Measurements from ENCODE around the gene DHRS7. TPM values are rescaled to one million over a fixed set of nuclear protein-coding genes. Genes with fewer than 3 reads are reported as not detected.

DHRS7 gene
- total RNA-seq, 1 experiment from 2014 or later = 27.7 TPM

GRCh38 chr14:60184146-60184904 is 19.1 kb upstream of the DHRS7 start:
- Histone ChIP-seq H2BK12ac (ENCODE audit: insufficient read length, low read depth, low read length) (no peak overlapping the region), H3K79me2 (ENCODE audit: insufficient read depth, low read length) (no peaks in the 10 kb centered on the region), H3K4me2 (ENCODE audit: insufficient read depth, insufficient read length, low read length) (no peak overlapping the region), H3K23me2 (ENCODE audit: insufficient read length, low read depth, low read length, poor library complexity, severe bottlenecking) (no peaks in the 10 kb centered on the region), H3K4me1 (ENCODE audit: insufficient read depth, low read length) (no peaks in the 10 kb centered on the region), H2BK20ac (ENCODE audit: low read depth, low read length, poor library complexity, severe bottlenecking) (no peak overlapping the region), H3K4ac (ENCODE audit: low read depth, low read length) (no peak overlapping the region), H3K27ac (ENCODE audit: insufficient read length, low read depth, low read length) (no peak overlapping the region), H3K9ac (ENCODE audit: extremely low read depth, insufficient read length, low read length) (no peak overlapping the region), H3K18ac (ENCODE audit: insufficient read length, low read depth, low read length) (no peak overlapping the region), H2AFZ (ENCODE audit: low read length) (no peak overlapping the region), H3K14ac (ENCODE audit: insufficient read depth, low read length) (no peak overlapping the region), H2AK5ac (ENCODE audit: insufficient read length, low read length) (no peak overlapping the region), H2BK120ac (ENCODE audit: low read depth, low read length, poor library complexity, severe bottlenecking) (no peak overlapping the region), H4K5ac (ENCODE audit: insufficient read length, low read depth, low read length) (no peak overlapping the region), H3K9me3 (ENCODE audit: control insufficient read depth, low read depth, low read length) (no peaks in the 10 kb centered on the region), H2BK15ac (ENCODE audit: low read depth, low read length) (no peak overlapping the region), H3T11ph (ENCODE audit: low read length) (no peak overlapping the region), H3K23ac (ENCODE audit: insufficient read length, low read depth, low read length) (no peak overlapping the region), H4K8ac (replicated peaks; ENCODE audit: insufficient read length, low read depth, low read length) (no peak overlapping the region), H4K20me1 (ENCODE audit: control insufficient read depth, insufficient read depth, insufficient read length) (no peaks in the 10 kb centered on the region), H3K27me3 (ENCODE audit: insufficient read depth, low read length) (no peaks in the 10 kb centered on the region; the same call in 1 of the 2 replicates), H2BK5ac (ENCODE audit: insufficient read length, low read length) (no peak overlapping the region), H3K56ac (ENCODE audit: insufficient read length, low read depth, low read length) (no peak overlapping the region), H4K91ac (ENCODE audit: insufficient read length, low read depth, low read length) (no peak overlapping the region), H3K79me1 (ENCODE audit: insufficient read depth, low read depth, low read length, poor library complexity, severe bottlenecking) (no peaks in the 10 kb centered on the region)
- H3K9me3 Mint-ChIP-seq = no peaks in the 10 kb centered on the region
- no peak overlapping the region for H3K27ac Mint-ChIP-seq
- WGBS (ENCODE audit: extremely low coverage, insufficient read length, low lambda C conversion rate) = no CpG with 5 or more reads among the region's 5 CpGs
- TF ChIP-seq, protein P1, sequence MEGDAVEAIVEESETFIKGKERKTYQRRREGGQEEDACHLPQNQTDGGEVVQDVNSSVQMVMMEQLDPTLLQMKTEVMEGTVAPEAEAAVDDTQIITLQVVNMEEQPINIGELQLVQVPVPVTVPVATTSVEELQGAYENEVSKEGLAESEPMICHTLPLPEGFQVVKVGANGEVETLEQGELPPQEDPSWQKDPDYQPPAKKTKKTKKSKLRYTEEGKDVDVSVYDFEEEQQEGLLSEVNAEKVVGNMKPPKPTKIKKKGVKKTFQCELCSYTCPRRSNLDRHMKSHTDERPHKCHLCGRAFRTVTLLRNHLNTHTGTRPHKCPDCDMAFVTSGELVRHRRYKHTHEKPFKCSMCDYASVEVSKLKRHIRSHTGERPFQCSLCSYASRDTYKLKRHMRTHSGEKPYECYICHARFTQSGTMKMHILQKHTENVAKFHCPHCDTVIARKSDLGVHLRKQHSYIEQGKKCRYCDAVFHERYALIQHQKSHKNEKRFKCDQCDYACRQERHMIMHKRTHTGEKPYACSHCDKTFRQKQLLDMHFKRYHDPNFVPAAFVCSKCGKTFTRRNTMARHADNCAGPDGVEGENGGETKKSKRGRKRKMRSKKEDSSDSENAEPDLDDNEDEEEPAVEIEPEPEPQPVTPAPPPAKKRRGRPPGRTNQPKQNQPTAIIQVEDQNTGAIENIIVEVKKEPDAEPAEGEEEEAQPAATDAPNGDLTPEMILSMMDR (conservative IDR thresholded peaks at IDR 0.05) = peak; percentile 91
- no peak for DNase-seq
- peaks cover 5 to 12% of the 10 kb centered on the region in 2 experiments; a peak in 3 of 4 replicates for H3K4me1 Mint-ChIP-seq
- H3K4me3 Mint-ChIP-seq = peak overlapping the region in 1 of 2 experiments; percentile 38; a peak in 2 of 5 replicates
- no peaks in the 10 kb centered on the region for H3K36me3 Mint-ChIP-seq (ENCODE audit: insufficient read depth in 1 of 3, low read depth in 3 of 3)
- H3K27me3 Mint-ChIP-seq (ENCODE audit: low read depth) = no peaks in the 10 kb centered on the region

All from H9 (cell line).